Central memory CD8-positive, alpha-beta T cell (primary cell): ENCODE results near the gene GAPDH.
"Not testable (repeated sequence)": the region's sequence is repeated elsewhere in the genome, so short reads cannot be mapped to it uniquely, and the experiment has no call there.

Source experiments
- ATAC-seq: fragments of 150-1000 bp; cut with Tn5 transposase; replicated peaks from 2 replicates; pipeline ENCODE4 v1.10.0; 2022; ENCODE audit warnings: mild to moderate bottlenecking, moderate FRiP score, moderate number of reproducible peaks; ENCODE audit not compliant: poor library complexity, severe bottlenecking; ENCODE audit errors: extremely low read depth
- DNase-seq, 2 donors: peaks; one replicate each; pipeline ENCODE4 v3.0.0; 2021; ENCODE audit warnings: low spot score in 2 of 2
- H3K27ac Mint-ChIP-seq: one replicate; pipeline ENCODE4 v1.8.0; 2022; ENCODE audit warnings: low read depth, mild to moderate bottlenecking, moderate library complexity, mixed read lengths
- H3K27me3 Mint-ChIP-seq: one replicate; pipeline ENCODE4 v1.8.0; 2022; ENCODE audit warnings: mixed read lengths
- H3K36me3 Mint-ChIP-seq: one replicate; pipeline ENCODE4 v1.8.0; 2022; ENCODE audit warnings: mild to moderate bottlenecking, moderate library complexity, mixed read lengths; ENCODE audit not compliant: insufficient read depth
- H3K4me1 Mint-ChIP-seq: one replicate; pipeline ENCODE4 v1.8.0; 2022; ENCODE audit warnings: mixed read lengths
- H3K4me3 Mint-ChIP-seq: one replicate; pipeline ENCODE4 v1.8.0; 2022; ENCODE audit warnings: mild to moderate bottlenecking, moderate library complexity, mixed read lengths
- H3K9me3 Mint-ChIP-seq: one replicate; pipeline ENCODE4 v1.8.0; 2022; ENCODE audit warnings: mixed read lengths

Gene GAPDH

DNA sequence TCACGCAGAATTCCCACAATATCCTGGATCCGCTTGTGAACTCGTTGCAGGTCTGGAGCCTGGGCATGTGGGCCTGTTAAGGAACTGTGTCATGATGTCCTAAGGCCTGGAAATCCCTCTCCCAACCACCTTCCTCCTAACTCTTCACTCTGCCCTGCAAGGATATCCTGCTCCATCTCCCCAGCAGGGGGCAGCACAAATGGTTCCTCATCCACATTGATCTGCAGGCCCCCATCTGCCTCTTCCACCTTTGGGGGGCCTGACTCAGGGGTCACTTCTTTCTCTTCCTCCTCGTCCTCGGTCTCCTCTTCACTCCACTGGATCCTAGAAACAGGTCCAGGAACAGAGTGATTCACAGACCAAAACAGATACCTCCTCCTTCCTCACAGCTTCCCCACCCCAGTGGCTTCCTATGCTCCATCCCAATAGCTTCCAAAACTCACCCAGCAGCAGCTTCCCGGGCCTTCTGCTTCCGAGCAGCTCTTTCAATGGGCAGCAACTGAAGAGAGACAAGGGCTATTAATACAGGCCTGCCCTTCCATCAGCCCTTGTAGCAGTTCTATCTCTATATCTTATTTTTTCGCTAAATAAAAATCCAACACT is 29.2 kb downstream of the GAPDH start:
- ATAC-seq (no peak), DNase-seq (peak; percentile 34 to 52)
- H3K4me1 Mint-ChIP-seq, result peaks cover 42% of the 10 kb centered on the region
- H3K27me3 Mint-ChIP-seq, result no peaks in the 10 kb centered on the region
- H3K9me3 Mint-ChIP-seq, result no peaks in the 10 kb centered on the region
- H3K4me3 Mint-ChIP-seq, result no peak overlapping the region
- peak overlapping the region; percentile 60 for H3K27ac Mint-ChIP-seq
- H3K36me3 Mint-ChIP-seq, result peaks cover 66% of the 10 kb centered on the region

DNA sequence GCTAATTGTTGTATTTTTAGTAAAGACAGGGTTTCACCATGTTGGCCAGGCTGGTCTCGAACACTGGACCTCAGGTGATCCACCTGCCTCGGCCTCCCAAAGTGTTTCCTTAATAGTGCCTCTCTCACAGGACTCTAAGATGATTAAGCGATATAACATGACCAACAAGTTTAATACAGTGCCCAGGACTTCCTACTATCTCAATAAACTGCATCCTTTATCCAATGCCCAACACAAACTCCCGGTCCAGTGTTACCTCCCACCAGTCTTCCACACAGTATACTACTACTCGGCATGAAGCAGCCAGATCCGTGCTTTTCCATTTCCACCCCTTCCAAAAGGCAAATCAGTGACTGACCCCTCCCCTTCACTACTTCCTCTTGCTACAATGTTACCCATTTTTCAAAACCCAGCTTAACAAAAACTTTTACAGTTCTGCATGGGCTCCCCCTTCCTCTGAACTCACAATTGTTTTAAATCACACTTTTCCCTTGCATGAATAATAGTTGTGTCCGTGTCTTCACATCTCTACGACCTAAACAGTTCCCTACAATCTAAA is 32.9 kb downstream of the GAPDH start:
- Mint-ChIP-seq H3K27me3 (no peaks in the 10 kb centered on the region), H3K27ac (peak overlapping the region; percentile 99), H3K4me3 (peak overlapping the region; percentile 99), H3K4me1 (peaks cover 50% of the 10 kb centered on the region), H3K36me3 (peaks cover 67% of the 10 kb centered on the region), H3K9me3 (no peaks in the 10 kb centered on the region)
- DNase-seq (no peak), ATAC-seq (no peak)

DNA sequence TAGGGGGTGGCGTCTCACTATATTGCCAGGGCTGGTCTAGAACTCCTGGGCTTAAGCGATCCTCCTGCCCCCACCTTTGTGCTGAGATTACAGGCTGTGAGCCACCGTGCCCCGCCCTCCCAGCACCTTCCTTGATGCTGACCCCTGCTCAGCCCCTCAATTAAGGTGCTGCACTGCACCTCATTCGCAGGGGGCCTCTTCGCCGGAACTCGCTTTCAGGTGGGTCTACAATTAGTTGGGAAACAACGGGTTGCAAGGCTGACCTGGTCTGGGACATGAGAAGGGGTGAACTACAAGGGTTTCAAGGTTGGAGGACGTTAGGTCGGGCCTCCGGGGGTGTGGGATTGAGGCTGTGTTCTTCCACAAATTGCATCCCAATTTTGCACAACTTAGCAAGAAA is 35.0 kb downstream of the GAPDH start:
- H3K4me1 Mint-ChIP-seq, result peaks cover 37% of the 10 kb centered on the region
- H3K9me3 Mint-ChIP-seq, result no peaks in the 10 kb centered on the region

DNA sequence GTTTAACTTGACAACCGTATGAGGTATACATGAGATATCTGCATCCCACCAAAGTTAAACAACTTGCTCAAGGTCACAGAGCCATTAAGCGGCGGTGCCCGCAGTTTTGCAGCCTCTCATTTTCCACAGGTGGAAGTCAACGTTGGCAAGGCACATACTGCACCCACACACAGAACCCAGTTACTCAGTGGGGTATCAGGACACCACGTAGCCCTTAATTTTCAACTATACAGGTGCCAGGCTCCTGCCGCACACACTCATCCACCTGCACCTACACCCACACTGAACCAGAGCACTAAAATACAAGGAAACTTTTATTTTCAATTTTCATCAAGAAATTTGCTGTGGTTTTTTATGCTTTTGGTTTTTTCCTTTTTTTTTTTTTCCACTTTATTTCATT is 35.5 kb downstream of the GAPDH start:
- H3K27ac Mint-ChIP-seq, result peak overlapping the region; percentile 64
- no peaks in the 10 kb centered on the region for H3K9me3 Mint-ChIP-seq
- no peak for DNase-seq
- peak overlapping the region; percentile 99 for H3K4me3 Mint-ChIP-seq
- no peaks in the 10 kb centered on the region for H3K27me3 Mint-ChIP-seq
- peaks cover 65% of the 10 kb centered on the region for H3K36me3 Mint-ChIP-seq
- no peak for ATAC-seq
- H3K4me1 Mint-ChIP-seq, result peaks cover 37% of the 10 kb centered on the region

More for the DNA sequence above, 35.0 kb downstream of the GAPDH start:
- Mint-ChIP-seq H3K36me3 (peaks cover 65% of the 10 kb centered on the region), H3K27ac (peak overlapping the region; percentile 64), H3K4me3 (peak overlapping the region; percentile 99), H3K27me3 (no peaks in the 10 kb centered on the region)
- DNase-seq (no peak), ATAC-seq (no peak)

DNA sequence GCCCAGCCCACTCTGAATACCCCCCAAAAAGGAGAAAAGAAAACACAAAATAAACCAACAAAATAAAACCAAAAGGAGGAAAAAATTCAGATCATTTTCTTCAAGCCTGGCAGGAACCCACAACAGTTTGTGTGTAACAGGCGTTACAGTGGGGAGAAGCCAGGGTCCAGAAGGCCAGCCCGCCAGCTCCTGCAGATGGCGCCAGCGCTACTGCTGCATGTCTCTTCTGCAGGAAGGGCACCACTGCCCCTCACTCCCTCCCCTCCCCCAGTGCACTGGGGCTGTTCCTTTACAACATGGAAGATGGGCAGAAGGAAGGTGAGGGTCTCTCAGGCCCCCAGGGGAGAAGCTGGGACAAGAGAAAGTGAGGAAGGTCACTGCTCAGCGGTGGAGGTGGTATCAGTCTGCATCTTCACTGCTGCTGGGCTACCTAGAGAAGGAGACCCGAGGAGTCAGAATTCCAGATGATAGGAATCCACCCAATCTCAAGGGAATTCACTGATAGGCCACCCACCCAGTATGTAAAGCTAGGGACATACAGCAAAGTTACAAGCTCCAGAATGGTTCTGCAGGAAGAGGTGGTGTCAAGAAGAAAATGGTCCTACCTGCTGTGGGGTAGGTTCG is 36.1 kb downstream of the GAPDH start:
- H3K4me3 Mint-ChIP-seq, result peak overlapping the region; percentile 99
- no peaks in the 10 kb centered on the region for H3K9me3 Mint-ChIP-seq
- H3K36me3 Mint-ChIP-seq, result peaks cover 68% of the 10 kb centered on the region
- H3K4me1 Mint-ChIP-seq, result peaks cover 37% of the 10 kb centered on the region
- DNase-seq (no peak), ATAC-seq (no peak)
- peak overlapping the region; percentile 64 for H3K27ac Mint-ChIP-seq
- no peaks in the 10 kb centered on the region for H3K27me3 Mint-ChIP-seq

DNA sequence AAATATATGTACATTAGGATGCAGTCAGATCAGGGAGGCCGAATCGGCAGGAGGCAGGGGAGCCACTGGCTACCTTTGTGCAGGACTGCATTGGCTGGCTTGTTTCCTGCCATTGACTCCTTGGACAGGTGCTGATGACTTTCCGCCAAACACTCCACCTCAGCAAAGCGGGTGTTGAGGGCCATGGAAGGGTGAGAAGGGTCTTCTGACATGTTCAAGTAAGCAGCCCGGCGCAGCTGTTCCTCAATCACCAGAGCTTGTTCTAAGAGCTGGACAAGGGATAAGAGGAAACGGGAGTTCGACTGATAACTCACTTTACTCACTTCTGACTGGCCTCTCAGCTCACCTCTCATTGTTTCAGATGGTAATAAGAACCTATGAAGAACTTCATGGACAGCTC is 38.7 kb downstream of the GAPDH start:
- H3K4me3 Mint-ChIP-seq, result no peak overlapping the region
- DNase-seq, result no peak
- H3K36me3 Mint-ChIP-seq, result peaks cover 77% of the 10 kb centered on the region
- H3K4me1 Mint-ChIP-seq, result peaks cover 23% of the 10 kb centered on the region
- no peaks in the 10 kb centered on the region for H3K27me3 Mint-ChIP-seq
- no peak overlapping the region for H3K27ac Mint-ChIP-seq
- no peaks in the 10 kb centered on the region for H3K9me3 Mint-ChIP-seq
- ATAC-seq, result no peak

DNA sequence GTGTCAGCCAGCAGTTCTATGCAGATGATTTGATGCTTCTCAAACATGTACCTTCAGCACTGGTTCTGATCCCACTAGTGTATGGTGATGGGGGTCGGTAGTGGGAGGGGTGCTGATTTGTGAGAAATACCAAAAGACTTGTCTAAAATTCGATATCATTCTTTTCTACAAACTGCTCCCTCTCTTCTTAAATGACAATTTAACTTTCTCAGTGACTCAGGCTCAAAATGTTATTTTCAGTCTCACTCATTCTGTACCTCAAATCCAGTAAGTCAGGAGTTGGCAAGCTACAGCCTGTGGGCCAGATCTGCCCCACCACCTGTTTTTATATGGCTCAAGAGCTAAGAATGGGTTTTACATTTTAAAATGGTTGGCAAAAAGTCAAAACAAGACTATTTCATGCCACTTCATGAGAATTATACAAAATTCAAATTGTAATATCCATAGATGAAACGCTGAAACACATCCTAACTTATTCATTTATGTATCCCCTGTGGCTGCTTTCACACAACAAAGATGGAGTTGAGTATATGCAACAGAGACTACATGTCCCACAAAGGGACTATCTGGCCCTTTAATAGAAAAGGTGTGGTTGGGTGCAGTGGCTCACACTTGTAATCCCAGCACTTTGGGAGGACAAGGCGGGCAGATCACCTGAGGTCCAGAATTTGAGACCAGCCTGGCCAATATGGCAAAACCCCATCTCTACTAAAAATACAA is 40.4 kb downstream of the GAPDH start:
- H3K9me3 Mint-ChIP-seq, result no peaks in the 10 kb centered on the region
- H3K27ac Mint-ChIP-seq, result peak overlapping the region; percentile 29
- H3K4me1 Mint-ChIP-seq, result peaks cover 19% of the 10 kb centered on the region
- ATAC-seq (no peak), DNase-seq (no peak)
- no peak overlapping the region for H3K4me3 Mint-ChIP-seq
- H3K36me3 Mint-ChIP-seq, result peaks cover 87% of the 10 kb centered on the region
- H3K27me3 Mint-ChIP-seq, result no peaks in the 10 kb centered on the region

DNA sequence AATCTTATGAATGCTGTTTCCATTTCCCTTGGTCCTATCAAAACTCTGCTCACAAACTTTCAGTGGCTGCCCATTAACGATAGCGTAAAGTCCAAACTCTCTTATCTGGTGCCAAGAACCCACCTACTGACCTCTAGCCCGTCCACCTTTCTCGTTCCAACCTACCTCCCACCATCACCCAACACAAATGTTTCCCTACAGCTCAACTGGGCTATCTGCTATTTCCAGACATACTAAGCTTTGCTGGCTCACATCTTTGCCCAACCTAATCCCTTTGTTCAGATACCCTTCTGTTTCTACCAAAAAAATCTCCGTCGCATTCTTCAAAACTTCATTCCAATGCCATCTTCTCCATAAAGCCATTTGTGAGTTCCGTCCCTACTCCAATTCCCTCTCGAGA is 41.3 kb downstream of the GAPDH start:
- Mint-ChIP-seq H3K9me3 (no peaks in the 10 kb centered on the region), H3K27me3 (no peaks in the 10 kb centered on the region), H3K36me3 (peaks cover 89% of the 10 kb centered on the region), H3K4me3 (peak overlapping the region; percentile 11), H3K27ac (peak overlapping the region; percentile 4), H3K4me1 (peaks cover 13% of the 10 kb centered on the region)
- no peak for DNase-seq
- ATAC-seq, result no peak

DNA sequence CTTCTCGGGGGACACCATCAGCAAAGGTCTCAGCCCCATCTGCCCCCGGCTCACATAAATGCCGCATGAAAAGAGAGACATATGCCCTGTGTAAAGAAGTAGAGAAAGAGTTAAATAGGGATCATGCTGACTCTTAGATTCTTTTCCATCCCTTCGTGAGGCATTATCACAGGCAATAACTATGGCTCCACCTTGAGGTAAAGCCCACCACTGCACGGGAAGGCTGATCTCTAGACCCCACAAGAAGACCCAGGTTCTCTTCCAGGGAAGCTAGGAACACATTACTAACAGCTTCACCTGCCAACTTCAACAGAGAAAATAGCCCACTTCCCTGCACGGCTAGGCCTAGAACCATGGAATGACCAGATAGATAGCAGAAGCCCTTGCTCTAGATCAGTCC is 47.9 kb downstream of the GAPDH start:
- H3K27me3 Mint-ChIP-seq, result no peaks in the 10 kb centered on the region
- H3K27ac Mint-ChIP-seq, result no peak overlapping the region
- no peaks in the 10 kb centered on the region for H3K4me1 Mint-ChIP-seq
- ATAC-seq (no peak), DNase-seq (no peak)
- peaks cover 87% of the 10 kb centered on the region for H3K36me3 Mint-ChIP-seq
- no peaks in the 10 kb centered on the region for H3K9me3 Mint-ChIP-seq
- H3K4me3 Mint-ChIP-seq, result no peak overlapping the region

DNA sequence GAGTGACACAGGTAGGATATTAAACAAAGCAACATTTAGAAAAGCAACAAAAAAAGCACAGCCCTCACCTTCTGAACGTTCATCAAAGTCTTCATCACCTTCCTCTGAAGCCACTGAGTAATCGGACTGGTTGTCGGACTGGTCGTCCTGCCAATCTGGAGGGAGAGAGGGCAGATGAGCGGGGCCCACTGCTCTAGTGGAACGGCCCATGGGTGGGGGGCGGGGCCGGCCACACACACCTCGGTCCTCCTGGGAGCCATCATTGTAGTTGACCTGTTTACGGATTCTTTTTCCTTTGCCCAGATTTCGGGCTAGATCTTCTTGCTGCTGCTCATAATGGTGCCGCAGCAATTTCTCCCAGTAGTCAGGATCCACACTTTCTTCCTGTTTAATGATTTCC is 48.6 kb downstream of the GAPDH start:
- Mint-ChIP-seq H3K4me3 (no peak overlapping the region), H3K36me3 (peaks cover 87% of the 10 kb centered on the region), H3K27me3 (no peaks in the 10 kb centered on the region)

DNA sequence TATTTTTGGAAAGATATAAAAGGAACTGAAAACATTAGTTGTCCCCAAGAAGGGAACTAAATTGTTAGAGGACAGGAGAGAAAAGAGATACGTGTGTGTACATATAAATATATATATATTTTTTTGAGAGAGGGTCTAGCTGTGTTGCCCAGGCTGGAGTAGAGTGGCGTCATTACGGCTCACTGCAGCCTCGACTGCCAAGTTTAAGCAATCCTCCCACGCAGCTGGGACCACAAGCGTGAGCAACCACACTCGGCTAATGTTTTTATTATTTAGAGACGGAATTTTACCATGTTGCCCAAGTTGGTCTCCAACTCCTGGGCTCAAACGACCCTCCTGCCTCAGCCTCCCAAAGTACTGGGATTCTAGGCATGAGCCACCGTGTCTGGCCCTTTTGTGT is 50.0 kb downstream of the GAPDH start:
- Mint-ChIP-seq H3K4me1 (no peaks in the 10 kb centered on the region), H3K9me3 (no peaks in the 10 kb centered on the region), H3K27me3 (no peaks in the 10 kb centered on the region), H3K36me3 (peaks cover 87% of the 10 kb centered on the region), H3K27ac (no peak overlapping the region), H3K4me3 (no peak overlapping the region)
- DNase-seq (no peak), ATAC-seq (no peak)

More for the DNA sequence above, 48.6 kb downstream of the GAPDH start:
- ATAC-seq, result no peak
- Mint-ChIP-seq H3K9me3 (no peaks in the 10 kb centered on the region), H3K27ac (peak overlapping the region; percentile 36), H3K4me1 (no peaks in the 10 kb centered on the region)
- no peak for DNase-seq

DNA sequence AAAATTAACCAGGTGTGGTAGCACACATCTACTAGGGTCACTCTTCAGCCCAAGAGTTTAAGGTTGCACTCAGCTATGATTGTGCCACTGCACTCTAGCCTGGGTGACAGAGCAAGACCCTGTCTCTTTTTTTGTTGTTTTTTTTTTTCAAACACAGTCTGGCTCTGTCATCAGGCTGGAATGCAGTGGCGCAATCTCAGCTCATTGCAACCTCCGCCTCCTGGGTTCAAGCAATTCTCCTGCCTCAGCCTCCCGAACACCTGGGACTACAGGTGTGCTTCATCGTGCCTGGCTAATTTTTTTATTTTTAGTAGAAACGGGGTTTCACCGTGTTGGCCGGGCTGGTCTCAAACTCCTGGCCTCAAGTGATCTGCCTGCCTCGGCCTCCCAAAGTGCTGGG is 52.3 kb downstream of the GAPDH start:
- not testable (repeated sequence) for ATAC-seq, H3K27me3 Mint-ChIP-seq, H3K4me1 Mint-ChIP-seq, DNase-seq, H3K4me3 Mint-ChIP-seq, H3K27ac Mint-ChIP-seq, H3K9me3 Mint-ChIP-seq
- peaks cover 87% of the 10 kb centered on the region for H3K36me3 Mint-ChIP-seq
